ENCODE data around the gene ART5.
"Not testable (repeated sequence)": the region's sequence is repeated elsewhere in the genome, so short reads cannot be mapped to it uniquely, and the experiment has no call there.

ART5 gene

DNA sequence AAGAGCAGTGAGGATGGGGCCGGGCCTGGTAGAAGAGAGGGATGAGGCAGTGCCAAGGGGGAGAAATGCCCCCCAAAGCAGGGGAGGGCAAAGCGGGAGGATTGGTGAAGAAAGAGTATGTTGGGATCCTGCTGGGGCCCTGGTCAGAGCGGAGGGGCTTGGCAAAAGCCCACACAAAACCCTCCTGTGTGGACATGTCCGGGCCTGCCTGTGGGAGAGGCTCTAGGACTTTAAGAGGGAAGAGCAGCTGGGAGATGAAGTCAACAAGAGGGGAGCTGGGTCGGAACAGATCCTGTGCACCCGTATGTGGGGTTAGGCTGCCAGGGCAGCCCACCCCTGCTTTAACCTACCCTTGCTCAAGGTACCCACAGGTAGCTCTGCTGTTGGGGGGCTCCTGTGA lies 25.8 kb downstream of the ART5 start:
- no peak for DNase-seq

DNA sequence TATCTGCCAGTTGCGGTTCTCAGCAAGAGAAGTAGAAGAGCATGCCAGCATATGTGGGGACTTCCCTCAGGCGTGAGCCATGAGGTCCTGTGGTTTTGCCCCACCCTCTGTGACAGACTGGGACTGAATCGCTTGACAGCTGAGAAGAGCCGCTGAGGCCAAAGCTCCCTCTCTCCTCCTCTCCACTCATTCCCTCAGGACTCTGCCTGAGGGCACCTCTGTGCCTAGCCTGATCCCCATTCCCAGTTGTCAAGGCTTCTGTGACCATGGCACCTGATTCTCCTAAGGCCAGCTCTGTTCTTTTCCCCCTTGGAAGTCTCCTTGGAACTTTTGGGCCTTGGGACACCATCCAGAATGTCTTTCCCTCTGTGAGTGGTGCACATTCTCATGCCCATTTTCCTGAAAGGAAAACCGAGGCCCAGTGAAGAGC lies 27.0 kb downstream of the ART5 start:
- DNase-seq, result peak; percentile 67

DNA sequence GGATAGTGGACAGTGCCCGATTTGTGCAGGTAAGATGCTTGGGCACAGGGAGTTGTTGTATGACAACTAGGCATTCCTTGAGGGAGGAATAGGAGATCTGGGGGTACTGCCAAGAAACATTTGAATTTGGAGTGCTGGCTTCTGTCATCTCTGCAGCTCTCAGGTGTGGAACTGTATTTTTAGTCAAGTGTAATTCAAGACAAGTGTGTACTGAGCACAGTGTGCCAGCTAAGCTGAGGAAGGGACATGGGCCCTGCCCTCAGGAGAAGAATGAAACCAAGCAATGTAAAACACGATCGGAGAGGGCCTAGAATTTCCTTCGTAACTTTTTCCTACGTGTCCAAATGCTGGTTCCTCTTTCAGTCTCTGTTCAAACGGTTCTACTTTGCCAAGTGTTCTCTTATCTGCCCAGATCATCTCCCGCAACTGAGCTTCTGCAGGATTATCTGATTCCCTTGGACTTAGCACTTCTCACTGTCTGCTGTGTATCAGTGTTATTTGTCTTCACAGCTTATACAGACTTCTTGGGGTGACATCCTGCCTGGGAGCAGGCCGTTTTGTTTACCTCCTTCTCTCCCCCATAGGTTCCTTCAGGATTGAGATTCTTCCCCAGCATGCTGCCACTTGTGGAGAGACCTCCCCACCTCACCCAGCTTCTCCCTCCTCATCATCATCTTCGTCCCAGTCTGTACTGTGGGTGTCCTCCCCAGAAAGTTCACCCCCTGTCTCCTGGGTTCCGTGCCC lies 27.6 kb downstream of the ART5 start:
- DNase-seq, result no peak

DNA sequence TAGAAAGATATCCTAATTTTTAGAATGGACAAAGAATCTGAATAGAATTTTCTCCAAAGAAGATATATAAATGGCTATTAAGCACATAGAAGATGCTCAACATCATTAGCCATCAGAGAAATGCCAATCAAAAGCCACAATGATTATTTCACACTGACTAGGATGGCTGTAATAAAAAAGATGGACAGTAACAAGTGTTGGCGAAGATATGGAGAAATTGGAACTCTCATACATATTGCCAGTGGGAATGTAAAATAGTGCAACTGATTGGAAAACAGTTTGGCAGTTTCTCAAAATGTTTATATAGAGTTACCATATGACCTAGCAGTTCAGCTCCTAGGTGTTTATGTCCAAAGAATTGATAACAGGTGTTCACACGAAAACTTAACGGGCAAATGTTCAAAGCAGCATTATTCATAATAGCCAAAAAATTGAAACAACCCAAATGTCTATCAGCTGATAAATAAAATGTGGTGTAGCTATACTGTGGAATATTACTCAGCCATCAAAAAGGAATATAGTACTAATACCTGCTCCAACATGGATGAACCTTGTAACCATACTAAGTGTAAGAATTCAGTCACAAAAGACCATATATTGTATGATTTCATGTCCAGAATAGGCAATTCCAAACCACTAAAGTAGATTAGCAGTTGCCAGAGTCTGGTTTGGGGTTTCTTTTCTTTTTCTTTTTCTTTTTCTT lies 29.7 kb downstream of the ART5 start:
- no peak for DNase-seq

DNA sequence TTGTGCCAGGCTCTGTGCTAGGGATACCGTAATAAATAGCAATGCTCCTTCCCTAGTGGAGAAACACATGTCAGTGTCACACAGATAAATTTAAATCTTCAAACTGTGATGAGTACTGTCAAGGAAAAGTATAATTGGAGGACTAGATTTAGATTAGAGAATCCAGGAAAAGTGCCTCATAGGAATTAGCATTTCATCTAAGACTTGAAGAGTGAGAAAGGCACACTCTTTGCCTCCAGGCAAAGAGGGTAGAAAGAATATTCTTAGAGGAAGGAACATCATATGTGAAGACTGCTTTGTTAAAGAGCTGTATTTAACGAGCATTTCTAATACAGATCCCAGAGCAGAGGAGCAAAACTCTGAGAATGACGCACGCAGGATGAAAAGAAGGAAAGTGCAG lies 30.9 kb downstream of the ART5 start:
- DNase-seq, result no peak

DNA sequence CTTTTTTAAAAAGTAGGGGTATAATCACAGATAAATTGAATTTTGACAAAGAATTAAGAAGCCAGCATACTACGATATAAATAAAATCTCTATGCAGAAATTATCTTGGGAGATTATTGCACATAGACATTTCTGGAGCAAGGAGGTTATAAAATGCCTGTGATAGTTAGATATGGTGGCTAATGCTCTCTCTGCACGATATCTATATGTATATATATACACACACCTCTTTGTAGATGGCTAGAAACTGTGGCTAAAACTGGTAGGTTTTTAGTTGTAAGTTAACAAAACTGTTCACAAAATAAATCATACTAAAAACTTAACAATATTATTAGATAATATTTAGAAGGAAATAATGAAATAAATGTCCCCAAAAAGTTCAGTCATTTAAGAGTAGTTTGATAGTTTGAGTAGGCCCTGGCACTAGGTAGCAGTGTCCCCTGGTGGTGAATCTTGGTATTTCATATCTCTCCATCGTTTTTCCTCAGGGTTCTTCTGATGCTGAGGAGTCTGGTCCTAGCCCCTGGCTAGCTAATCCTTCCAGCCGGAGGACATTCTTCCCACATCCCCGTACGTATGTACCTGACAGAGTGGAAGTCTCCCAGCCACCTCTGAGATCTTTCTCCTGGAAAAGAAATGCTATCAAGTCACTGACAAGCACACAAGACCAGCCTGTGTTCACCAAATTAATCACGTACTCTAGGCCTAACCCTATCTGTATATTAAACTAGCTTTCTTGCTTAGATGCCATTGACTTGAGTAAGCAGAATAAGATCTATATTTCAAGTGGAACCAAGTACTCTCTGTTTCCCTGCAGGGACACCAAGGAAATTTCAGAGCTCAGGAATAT lies 32.2 kb downstream of the ART5 start:
- DNase-seq, result no peak

DNA sequence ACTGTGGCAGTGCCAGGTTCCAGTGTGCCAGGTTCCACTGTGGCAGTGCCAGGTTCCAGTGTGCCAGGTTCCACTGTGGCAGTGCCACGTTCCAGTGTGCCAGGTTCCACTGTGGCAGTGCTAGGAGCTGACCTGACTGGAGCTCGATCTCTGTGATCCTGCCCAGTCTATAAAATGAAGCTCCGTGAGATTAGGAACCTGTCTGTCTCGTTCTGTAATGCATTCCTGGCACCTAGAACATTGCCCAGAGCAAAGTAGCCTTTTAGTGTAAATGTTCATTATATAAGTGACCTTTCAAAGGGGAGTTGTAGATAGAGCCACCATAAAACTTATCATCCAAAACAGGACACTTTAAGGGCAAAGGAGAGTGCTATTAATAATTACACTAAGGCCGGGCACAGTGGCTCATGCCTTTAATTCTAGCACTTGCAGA lies 36.0 kb downstream of the ART5 start:
- DNase-seq, result no peak

DNA sequence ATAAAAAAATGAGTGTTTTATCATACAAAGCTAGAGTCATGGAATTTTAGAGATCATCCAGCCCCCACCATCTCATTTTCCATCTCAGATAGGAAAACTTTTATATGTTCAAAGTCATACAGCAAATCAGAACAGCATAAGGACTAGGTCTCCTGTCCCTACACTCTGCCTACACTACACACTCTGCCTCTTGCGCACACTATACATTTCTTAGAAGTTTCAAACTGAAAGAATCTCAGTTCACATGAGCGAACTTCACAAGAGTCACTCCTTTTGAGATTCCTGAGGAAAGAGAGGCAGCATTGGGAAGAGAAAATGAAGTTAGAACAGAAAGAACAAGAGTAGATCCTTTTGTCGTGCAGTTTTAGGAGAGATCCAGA lies 36.5 kb downstream of the ART5 start:
- DNase-seq, result no peak

DNA sequence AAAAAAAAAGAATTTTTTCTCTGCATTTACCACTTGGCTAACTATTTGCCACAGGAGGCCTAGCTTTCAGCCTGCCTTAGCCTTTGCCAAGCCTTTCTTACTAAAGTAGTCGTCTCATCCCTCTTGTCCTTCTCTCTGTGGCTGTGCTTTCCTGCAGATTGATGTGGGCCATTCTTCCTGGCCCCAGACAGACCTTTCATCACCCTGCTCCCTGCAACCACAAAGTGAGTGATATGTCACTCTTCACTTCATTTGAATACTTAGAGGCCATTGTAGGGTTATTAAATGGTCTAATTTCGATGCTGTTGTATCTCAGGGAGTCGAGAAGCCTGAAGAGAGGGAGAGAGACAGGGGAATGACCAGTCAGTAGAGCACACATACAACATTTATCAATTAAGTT lies 37.6 kb downstream of the ART5 start:
- no peak for DNase-seq

DNA sequence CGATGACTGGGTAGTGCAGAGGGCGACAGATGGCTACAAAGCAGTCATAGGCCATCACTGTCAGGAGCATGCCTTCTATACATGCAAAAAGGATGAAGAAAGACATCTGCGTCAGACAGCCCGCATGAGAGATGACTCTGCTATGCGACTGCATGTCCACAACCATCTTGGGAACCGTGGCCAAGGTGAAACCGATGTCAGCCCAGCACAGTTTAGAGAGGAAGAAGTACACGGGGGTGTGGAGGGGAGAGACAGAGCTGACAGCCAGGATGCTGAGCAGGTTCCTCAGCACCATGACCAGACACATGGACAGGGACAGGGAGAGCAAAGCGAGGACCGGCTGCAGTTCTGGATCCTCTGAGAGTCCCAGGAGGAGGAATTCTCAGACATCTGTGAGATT lies 41.6 kb downstream of the ART5 start:
- not testable (repeated sequence) for DNase-seq

DNA sequence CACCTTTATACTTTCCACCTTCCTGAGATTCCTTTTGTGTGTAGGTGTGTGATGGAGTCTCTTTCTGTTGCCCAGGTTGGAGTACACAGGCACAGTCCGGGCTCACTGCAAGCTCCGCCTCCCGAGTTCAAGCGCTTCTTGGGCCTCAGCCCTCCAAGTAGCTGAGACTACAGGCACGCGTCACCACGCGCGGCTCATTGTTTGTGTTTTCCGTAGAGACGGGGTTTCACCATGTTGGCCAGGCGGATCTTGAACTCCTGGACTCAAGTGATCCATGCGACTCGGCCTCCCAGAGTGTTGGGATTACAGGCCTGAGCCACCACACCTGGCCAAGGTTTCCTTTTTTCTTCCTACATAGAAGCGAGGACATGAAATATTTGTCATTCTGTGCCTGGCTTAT lies 44.0 kb downstream of the ART5 start:
- DNase-seq, result not testable (repeated sequence)

DNA sequence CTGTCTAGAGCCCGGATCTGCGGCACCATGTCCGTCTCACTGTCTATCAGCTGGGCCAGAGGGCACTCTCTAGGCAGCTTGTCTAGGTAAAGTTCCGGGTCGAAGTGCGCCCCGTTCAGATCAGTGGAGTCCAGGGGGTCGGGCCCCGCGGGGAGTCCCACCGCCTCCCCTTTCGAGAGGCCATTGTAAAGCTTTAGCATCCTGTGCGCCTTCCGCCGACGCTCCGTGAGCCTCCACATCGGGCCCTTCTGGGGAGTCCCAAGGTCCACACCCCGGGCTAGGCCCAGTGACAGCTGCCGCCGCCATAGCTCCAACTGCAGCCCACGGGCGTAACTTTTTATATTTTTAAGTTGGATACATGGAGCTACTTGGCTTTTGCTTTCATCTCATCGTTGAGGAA lies 50.5 kb downstream of the ART5 start:
- DNase-seq, result not testable (repeated sequence)

DNA sequence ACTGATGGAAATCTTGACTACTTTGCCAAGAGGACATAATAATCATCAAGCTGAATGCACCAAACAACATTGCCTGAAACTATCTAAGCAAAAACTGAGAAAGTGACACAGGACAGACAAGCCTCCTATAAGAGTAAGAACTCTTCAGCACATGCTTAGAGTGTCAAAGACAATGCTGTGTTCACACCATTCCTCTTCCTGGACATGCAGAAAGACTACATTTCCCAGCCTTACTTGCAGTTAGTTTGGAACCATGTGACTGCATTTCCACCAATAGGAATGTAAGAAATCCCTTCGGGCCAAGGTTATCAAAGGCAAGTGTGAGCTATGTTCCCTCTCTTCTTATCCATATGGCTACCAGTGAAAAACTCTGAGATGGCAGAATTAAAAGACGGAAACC lies 51.6 kb downstream of the ART5 start:
- DNase-seq, result not testable (repeated sequence)

DNA sequence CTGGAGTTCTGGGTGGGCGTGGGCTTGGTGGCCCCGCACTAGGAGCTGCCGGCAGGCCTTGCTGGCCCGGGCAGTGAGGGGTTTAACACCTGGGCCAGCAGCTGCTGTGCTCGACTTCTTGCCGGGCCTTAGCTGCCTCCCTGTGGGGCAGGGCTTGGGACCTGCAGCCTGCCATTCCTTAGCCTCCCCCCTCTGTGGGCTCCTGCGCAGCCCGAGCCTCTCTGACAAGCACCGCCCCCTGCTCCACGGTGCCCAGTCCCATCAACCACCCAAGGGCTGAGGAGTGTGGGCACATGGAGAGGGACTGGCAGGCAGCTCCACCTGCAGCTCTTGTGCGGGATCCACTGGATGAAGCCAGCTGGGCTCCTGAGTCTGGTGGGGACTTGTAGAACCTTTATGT lies 53.0 kb downstream of the ART5 start:
- DNase-seq, result not testable (repeated sequence)
